Ammon's horn (tissue), 1 donor: ENCODE results near the gene TNFRSF18.

Experiments used
- DNase-seq: peaks from one replicate; pipeline ENCODE4 v3.0.0-alpha.2; 2016; ENCODE audit warnings: low spot score

TNFRSF18 gene

DNA sequence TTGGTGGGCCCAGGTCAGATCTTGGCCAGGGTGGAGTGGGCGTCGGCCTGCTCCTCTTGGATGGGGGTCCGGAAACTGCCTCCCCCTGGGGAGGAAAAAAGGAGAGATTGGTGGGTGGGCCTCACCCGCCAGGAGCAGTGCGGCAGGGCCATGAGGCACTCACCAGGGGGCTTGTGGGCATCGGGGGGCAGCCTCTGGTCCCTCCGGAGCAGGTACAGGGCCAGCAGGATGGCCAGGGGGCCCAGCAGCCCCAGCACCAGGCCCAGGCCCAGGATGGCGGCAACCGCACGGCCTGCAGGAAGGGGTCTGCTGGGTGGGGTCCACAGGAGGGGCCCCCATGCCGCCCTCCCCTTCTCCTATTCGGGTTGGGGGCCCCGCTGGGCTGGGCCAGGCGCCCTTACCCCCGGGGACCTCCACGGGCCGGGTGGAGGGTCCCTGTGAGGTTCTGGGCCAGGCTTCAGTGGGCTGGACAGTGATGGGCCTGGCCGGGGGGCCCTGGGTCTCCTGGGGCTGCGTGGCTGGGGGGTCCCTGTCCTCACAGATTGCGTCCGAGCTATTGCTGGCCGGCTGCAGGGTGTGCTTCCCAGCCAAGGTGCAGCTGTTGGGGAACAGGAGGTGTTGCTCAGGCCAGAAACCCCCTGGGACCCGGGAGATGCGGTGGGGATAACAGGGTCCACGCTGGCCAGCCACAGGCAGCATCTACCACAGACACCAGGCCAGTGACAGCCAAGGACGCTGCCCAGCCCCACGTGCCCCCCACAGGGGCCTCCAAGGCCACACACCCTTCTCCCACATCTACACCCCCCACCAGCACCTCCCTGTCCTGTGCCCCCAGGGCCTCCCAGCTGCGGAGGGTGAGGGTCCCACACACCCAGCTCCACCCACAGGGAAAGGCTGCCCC is 5.4 kb upstream of the TNFRSF18 start:
- DNase-seq = no peak

DNA sequence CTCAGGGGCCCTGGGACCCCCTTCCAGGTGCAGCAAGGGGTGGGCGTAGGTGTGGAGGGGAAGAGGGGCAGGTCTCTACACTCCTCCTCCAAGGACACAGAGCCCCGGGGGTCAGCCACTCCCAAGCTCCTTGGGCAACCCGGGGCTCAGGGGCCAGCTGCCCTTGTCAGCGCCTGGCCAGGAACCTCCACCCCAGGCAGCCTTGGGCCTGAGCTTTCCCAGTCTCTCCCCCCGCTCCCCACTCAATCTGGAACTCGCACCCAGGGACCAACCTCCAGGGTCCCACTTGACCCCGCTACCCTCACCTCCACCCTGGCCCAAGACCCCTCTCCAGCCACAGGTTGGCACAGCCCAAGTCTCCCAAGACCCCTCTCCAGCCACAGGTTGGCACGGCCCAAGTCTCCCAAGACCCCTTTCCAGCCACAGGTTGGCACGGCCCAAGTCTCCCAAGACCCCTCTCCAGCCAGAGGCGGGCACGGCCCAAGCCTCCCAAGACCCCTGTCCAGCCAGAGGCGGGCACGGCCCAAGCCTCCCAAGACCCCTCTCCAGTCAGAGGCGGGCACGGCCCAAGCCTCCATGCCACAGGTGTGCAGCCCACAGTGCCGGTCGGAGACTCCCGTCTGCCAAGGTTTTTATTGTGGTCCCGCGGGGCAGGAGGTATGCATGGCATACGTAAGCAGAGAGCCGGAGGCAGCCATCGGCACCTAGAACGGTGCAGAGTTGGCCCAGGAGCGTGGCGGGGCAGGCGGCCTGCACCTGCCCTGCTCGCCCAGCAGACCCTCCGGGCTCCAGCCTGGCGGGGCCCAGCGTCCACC is 4.5 kb upstream of the TNFRSF18 start:
- no peak for DNase-seq

- DNase-seq = no peak
These were observed 2.5 kb upstream of the TNFRSF18 start for GRCh38 chr1:1208713-1209433.

DNA sequence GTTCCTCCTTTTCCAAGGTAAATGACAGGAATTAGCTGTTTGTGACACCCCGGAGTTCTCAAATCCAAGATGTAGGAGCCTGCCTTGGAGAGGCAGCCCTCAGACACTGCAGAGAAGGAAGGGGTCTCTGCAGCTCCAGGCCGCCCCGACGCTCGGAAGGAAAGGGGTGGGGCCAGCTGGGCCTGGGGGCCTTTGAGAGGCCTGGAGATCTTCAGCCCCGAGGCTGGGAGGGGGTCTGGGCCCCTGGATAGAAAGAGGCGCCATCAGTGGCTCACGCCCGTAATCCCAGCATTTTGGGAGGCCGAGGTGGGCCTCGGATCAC is 1.1 kb upstream of the TNFRSF18 start:
- DNase-seq = no peak

DNA sequence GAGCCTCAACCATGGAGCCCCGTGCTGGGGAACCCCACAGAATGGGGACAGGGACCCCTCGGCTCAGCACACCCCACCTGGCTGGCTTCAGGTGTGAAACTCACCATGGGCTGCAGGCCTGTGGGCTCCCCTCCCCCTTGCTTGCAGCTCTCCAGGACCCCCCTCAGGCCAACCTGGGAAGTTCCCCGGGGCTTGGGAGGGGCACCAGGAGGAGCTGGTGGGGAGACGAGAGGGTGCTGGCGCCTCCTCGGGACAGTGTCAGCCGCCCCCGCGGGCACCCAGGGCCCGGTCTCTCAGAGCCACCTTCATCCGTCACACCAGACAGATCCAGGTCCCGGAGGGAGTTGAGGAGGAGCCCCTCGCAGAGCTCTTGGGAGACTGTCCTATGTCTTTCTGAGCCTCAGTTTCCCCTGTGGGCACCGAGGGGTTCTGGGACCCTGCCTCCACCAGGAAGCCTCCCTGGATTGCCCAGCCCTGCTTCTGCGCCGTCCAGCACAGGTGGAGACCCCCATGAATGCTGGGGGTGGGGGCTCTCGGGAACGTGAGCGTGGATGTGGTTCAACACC is 657 bp upstream of the TNFRSF18 start:
- DNase-seq = no peak

GRCh38 chr1:1205769-1206375 is 520 bp downstream of the TNFRSF18 start:
- DNase-seq = no peak

- no peak for DNase-seq
These were observed 1.2 kb downstream of the TNFRSF18 start for GRCh38 chr1:1204998-1205768.

- no peak for DNase-seq
These were observed 1.9 kb downstream of the TNFRSF18 start for GRCh38 chr1:1204425-1204920.

DNA sequence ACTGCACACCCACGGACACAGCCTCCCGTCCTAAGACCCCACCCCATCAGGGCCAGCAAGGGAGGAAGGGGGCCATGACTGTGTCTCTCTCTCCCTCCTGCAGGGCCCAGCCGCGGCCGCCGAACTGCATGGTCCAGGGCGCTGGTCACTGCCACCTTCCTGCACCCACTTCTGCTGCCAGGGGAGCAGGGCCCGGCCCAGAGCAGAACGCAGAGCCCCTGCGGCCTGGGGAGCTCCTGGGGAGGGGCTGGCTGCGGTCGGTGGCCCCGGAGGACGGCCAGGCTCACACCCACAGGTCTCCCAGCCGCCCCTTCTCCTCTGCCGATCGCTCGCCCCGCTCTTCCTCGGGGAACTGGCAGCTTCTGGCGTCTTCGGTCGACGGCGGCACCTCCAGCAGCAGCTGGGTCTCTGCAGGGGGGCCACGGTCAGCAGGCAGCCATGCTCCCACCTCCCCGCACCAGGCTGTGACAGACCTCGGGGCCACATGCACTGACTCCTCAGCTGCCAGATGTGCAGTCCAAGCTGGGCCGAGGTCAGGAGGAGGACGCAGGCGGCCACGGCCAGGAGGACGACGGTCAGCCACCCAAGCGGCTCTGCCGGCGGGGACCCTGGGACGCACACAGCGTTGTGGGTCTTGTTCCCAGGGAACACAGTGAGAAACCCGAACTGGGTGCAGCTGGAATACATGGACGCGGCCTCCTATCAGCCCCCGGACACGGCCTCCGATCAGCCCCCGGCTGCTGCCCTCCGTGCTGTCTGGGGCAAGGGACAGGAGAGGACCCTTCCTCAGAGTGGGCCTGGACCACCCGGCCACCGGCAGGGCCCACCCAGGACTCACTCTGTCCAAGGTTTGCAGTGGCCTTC is 2.6 kb downstream of the TNFRSF18 start:
- DNase-seq = no peak

- no peak for DNase-seq
These were observed 3.4 kb downstream of the TNFRSF18 start for GRCh38 chr1:1202831-1203560.

- no peak for DNase-seq
These were observed 5.2 kb downstream of the TNFRSF18 start for GRCh38 chr1:1200876-1201810.

GRCh38 chr1:1199961-1200875 is 6.2 kb downstream of the TNFRSF18 start:
- DNase-seq = no peak

- DNase-seq = no peak
These were observed 7.0 kb downstream of the TNFRSF18 start for GRCh38 chr1:1199141-1199960.

DNA sequence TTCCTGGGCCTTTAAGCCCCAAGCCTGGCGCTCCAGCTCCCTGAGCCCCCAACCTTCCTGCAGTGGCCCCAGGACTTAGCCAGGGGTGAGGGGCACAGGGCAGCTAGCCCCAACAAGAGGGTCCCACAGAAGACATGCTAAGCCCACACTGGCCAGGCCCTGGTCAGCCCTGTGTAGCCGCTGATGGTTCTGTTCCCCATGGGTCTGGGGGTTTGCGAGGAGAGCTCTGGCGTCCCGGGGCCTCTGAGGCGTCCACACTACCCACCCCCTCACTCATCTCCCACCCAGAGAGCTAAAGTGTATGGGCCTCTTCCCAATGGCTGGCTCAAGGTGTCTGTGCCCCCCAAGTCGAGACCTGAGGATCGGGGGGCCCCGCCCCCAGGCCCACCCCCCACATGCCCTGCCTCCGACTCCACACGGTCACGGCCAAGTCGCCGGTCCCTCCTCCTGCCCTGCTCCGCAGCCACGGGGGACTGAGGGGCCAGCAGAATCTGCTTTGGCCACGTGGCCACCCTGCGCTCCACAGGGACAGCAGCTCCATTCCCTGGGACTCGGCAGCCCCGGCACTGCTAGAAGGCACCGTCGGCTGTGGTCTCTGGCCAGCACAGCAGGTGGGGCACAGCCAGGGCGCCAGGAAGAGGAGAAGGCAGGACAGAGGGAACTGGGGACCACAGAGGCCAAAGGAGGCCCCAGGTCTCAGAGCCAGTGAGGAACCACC is 7.8 kb downstream of the TNFRSF18 start:
- no peak for DNase-seq
